ENCODE measurements around the gene TMEM132E.

TMEM132E gene

DNA sequence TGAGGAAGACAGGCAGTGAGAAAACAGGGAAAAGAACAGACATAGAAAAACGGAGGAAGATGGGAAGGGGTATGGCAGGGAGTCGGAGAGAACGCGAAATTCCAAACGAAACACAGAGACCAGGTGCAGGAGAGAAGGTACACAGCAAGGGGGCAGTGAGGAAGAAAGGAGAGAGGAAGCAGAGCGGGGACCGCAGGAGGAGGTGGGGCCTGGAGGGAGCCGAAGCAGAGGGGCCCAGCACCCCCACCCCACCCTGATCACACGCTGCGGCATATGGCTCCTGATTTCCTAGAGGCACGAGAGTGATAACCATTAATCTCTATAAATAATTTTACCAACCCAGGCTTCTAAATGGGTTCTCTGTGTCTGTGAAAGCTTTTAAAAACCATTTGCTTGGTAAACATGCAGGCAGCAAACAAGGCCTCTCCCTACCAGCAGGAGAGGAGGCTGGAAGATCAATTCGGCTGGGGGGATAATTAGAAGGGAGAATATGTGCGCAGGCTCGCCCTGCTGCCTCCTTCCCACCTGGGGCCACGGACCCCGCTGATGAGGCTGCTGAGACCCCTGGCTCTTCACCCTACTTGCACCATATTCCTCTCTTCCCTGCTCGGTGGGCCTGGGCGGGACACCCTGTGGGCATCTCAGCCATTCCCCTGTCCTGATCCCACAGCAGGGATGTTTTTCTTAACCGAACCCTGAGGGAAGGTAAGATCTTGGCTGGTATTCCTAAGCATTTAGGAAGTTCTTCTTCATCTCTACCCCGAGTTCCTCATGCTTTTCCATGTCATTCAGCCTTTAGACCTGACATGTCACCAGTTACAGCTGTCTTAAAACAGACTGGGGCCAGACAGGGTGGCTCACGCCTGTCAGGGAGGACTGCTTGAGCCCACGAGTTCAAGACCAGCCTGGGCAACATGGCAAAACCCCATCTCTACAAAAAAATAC lies 86.7 kb downstream of the TMEM132E start:
- DNase-seq (ENCODE audit: low read depth in 1 of 2, low spot score in 1 of 2) = no peak
- TF ChIP-seq POLR2AphosphoS5 (IDR thresholded peaks at IDR 0.05; ENCODE audit: low read depth) = no peak
- no peak for TF ChIP-seq SPI1 (IDR thresholded peaks at IDR 0.05; ENCODE audit: borderline replicate concordance, low read depth)
- TF ChIP-seq, protein P1, sequence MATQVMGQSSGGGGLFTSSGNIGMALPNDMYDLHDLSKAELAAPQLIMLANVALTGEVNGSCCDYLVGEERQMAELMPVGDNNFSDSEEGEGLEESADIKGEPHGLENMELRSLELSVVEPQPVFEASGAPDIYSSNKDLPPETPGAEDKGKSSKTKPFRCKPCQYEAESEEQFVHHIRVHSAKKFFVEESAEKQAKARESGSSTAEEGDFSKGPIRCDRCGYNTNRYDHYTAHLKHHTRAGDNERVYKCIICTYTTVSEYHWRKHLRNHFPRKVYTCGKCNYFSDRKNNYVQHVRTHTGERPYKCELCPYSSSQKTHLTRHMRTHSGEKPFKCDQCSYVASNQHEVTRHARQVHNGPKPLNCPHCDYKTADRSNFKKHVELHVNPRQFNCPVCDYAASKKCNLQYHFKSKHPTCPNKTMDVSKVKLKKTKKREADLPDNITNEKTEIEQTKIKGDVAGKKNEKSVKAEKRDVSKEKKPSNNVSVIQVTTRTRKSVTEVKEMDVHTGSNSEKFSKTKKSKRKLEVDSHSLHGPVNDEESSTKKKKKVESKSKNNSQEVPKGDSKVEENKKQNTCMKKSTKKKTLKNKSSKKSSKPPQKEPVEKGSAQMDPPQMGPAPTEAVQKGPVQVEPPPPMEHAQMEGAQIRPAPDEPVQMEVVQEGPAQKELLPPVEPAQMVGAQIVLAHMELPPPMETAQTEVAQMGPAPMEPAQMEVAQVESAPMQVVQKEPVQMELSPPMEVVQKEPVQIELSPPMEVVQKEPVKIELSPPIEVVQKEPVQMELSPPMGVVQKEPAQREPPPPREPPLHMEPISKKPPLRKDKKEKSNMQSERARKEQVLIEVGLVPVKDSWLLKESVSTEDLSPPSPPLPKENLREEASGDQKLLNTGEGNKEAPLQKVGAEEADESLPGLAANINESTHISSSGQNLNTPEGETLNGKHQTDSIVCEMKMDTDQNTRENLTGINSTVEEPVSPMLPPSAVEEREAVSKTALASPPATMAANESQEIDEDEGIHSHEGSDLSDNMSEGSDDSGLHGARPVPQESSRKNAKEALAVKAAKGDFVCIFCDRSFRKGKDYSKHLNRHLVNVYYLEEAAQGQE (IDR thresholded peaks at IDR 0.05; ENCODE audit: insufficient replicate concordance, low read depth) = no peak
- TF ChIP-seq, protein P2, sequence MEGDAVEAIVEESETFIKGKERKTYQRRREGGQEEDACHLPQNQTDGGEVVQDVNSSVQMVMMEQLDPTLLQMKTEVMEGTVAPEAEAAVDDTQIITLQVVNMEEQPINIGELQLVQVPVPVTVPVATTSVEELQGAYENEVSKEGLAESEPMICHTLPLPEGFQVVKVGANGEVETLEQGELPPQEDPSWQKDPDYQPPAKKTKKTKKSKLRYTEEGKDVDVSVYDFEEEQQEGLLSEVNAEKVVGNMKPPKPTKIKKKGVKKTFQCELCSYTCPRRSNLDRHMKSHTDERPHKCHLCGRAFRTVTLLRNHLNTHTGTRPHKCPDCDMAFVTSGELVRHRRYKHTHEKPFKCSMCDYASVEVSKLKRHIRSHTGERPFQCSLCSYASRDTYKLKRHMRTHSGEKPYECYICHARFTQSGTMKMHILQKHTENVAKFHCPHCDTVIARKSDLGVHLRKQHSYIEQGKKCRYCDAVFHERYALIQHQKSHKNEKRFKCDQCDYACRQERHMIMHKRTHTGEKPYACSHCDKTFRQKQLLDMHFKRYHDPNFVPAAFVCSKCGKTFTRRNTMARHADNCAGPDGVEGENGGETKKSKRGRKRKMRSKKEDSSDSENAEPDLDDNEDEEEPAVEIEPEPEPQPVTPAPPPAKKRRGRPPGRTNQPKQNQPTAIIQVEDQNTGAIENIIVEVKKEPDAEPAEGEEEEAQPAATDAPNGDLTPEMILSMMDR (IDR thresholded peaks at IDR 0.05; ENCODE audit: insufficient read depth, low read length) = no peak
- TF ChIP-seq GABPA (IDR thresholded peaks at IDR 0.05; ENCODE audit: low read depth) = no peak
- no peak overlapping the region for H3K4me3 ChIP-seq (replicated peaks; ENCODE audit: insufficient read depth, low read length)
- H3K27ac ChIP-seq (replicated peaks) = no peak overlapping the region
- no peaks in the 10 kb centered on the region for H3K27me3 ChIP-seq (ENCODE audit: insufficient read depth, poor library complexity, severe bottlenecking)

DNA sequence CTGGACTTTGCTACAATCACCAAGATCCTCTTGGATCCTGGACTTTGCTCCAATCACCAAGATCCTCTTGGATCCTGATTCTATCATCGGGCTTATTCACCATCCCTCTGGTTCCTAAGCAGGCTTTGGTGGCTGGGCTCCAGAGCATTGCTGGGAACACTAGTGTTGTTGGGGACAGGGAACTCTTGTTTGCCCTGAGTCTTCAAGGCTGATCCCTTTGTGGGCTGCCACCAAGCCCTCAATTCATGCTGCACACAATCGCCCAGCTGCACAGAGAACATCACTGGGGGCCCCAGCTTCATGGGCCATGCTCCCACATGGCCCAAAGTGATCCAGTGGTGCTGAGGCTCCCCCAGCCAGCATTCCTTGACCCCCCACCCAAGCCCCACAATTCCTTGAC lies 88.3 kb downstream of the TMEM132E start:
- Histone ChIP-seq H3K27ac (replicated peaks) (no peak overlapping the region), H3K4me3 (replicated peaks; ENCODE audit: insufficient read depth, low read length) (no peak overlapping the region), H3K27me3 (ENCODE audit: insufficient read depth, poor library complexity, severe bottlenecking) (no peaks in the 10 kb centered on the region)
- TF ChIP-seq, protein P1 (IDR thresholded peaks at IDR 0.05; ENCODE audit: insufficient replicate concordance, low read depth) = no peak
- TF ChIP-seq, protein P2 (IDR thresholded peaks at IDR 0.05; ENCODE audit: insufficient read depth, low read length) = no peak
- no peak for TF ChIP-seq SPI1 (IDR thresholded peaks at IDR 0.05; ENCODE audit: borderline replicate concordance, low read depth)
- no peak for TF ChIP-seq GABPA (IDR thresholded peaks at IDR 0.05; ENCODE audit: low read depth)
- TF ChIP-seq POLR2AphosphoS5 (IDR thresholded peaks at IDR 0.05; ENCODE audit: low read depth) = no peak
- no peak for DNase-seq (ENCODE audit: low read depth in 1 of 2, low spot score in 1 of 2)

DNA sequence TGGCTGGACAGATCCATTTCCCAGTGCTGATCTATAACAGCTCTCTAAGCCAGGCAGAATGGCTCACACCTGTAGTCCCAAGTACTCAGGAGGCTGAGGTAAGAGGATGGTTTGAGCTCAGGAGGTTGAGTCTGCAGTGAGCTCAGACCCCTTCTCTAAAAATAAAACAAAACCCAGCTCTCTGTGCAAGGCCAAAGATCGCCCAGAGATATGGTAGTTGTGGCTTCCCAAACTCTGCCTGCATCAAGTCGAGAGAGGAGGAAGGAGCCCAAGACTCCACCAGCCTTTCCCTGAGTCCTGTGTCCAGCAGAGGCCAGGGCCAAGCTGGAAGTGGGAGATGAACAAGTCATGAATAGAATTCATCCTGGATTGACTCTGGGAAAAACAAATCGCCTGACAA lies 88.8 kb downstream of the TMEM132E start:
- H3K4me3 ChIP-seq (replicated peaks; ENCODE audit: insufficient read depth, low read length) = no peak overlapping the region
- no peak overlapping the region for H3K27ac ChIP-seq (replicated peaks)
- no peaks in the 10 kb centered on the region for H3K27me3 ChIP-seq (ENCODE audit: insufficient read depth, poor library complexity, severe bottlenecking)
- TF ChIP-seq, protein P1 (IDR thresholded peaks at IDR 0.05; ENCODE audit: insufficient replicate concordance, low read depth) = no peak
- no peak for TF ChIP-seq SPI1 (IDR thresholded peaks at IDR 0.05; ENCODE audit: borderline replicate concordance, low read depth)
- TF ChIP-seq GABPA (IDR thresholded peaks at IDR 0.05; ENCODE audit: low read depth) = no peak
- TF ChIP-seq, protein P2 (IDR thresholded peaks at IDR 0.05; ENCODE audit: insufficient read depth, low read length) = no peak
- no peak for TF ChIP-seq POLR2AphosphoS5 (IDR thresholded peaks at IDR 0.05; ENCODE audit: low read depth)
- no peak for DNase-seq (ENCODE audit: low read depth in 1 of 2, low spot score in 1 of 2)

Measured in HL-60 (cell line).